Measurements from ENCODE around the gene IL32.
"Not testable (repeated sequence)": the region's sequence is repeated elsewhere in the genome, so short reads cannot be mapped to it uniquely, and the experiment has no call there.

The IL32 gene

GRCh38 chr16:3052571-3053329 is 12.7 kb upstream of the IL32 start:
- not testable (repeated sequence) for DNase-seq

GRCh38 chr16:3053330-3053710 is 12.1 kb upstream of the IL32 start:
- DNase-seq: not testable (repeated sequence)

- DNase-seq: no peak
These were observed 10.3 kb upstream of the IL32 start for GRCh38 chr16:3054965-3055733.

GRCh38 chr16:3055734-3056115 is 9.7 kb upstream of the IL32 start:
- not testable (repeated sequence) for DNase-seq

- DNase-seq: no peak
These were observed 8.9 kb upstream of the IL32 start for GRCh38 chr16:3056336-3057180.

GRCh38 chr16:3057181-3058138 is 8.0 kb upstream of the IL32 start:
- no peak for DNase-seq

GRCh38 chr16:3058139-3059030 is 7.1 kb upstream of the IL32 start:
- no peak for DNase-seq

GRCh38 chr16:3059041-3059722 is 6.3 kb upstream of the IL32 start:
- peak; percentile 92 for DNase-seq

- DNase-seq: no peak
These were observed 5.7 kb upstream of the IL32 start for GRCh38 chr16:3059723-3060242.

- DNase-seq: no peak
These were observed 4.9 kb upstream of the IL32 start for GRCh38 chr16:3060339-3061127.

- no peak for DNase-seq
These were observed 2.9 kb upstream of the IL32 start for GRCh38 chr16:3062553-3062952.

- DNase-seq: no peak
These were observed 1.6 kb upstream of the IL32 start for GRCh38 chr16:3063625-3064386.

GRCh38 chr16:3065742-3066439 is 451 bp downstream of the IL32 start:
- DNase-seq: no peak

GRCh38 chr16:3066440-3066748 is 954 bp downstream of the IL32 start:
- no peak for DNase-seq

GRCh38 chr16:3068487-3068886 is 3.0 kb downstream of the IL32 start:
- no peak for DNase-seq

- not testable (repeated sequence) for DNase-seq
These were observed 3.7 kb downstream of the IL32 start for GRCh38 chr16:3069146-3069545.

GRCh38 chr16:3070608-3071111 is 5.2 kb downstream of the IL32 start:
- no peak for DNase-seq

- DNase-seq: no peak
These were observed 6.2 kb downstream of the IL32 start for GRCh38 chr16:3071655-3072054.
